DND-41 (cell line): ENCODE data around the gene CLN6.

Experiments used
- ATAC-seq: fragments of 200-7000 bp; cut with Tn5 transposase; 3 replicates; pipeline ENCODE4 v1.9.1; 2021; ENCODE audit warnings: low read depth; ENCODE audit not compliant: insufficient read depth
- DNase-seq: peaks from one replicate; pipeline ENCODE4 v3.0.0-alpha.2; 2020
- H2AFZ ChIP-seq: 2 replicates; pipeline ENCODE4 v1.6.0; 2012; ENCODE audit warnings: low read depth, low read length
- H3K27ac ChIP-seq: 2 replicates; pipeline ENCODE4 v1.5.1; 2012; ENCODE audit warnings: low read length, inconsistent platforms
- H3K27me3 ChIP-seq: fragments of 200-600 bp; sonication (generic); 2 replicates; pipeline ENCODE4 v1.6.0; 2012; ENCODE audit warnings: low read length, mild to moderate bottlenecking, inconsistent platforms; ENCODE audit not compliant: insufficient read depth, poor library complexity
- H3K36me3 ChIP-seq: 2 replicates; pipeline ENCODE4 v1.5.1; 2012; ENCODE audit warnings: low read length, inconsistent platforms; ENCODE audit not compliant: insufficient read depth
- H3K4me1 ChIP-seq: 2 replicates; pipeline ENCODE4 v1.5.1; 2012; ENCODE audit warnings: mild to moderate bottlenecking, low read length; ENCODE audit not compliant: insufficient read depth
- H3K4me2 ChIP-seq: 2 replicates; pipeline ENCODE4 v1.6.0; 2012; ENCODE audit warnings: mild to moderate bottlenecking, moderate library complexity, low read length, inconsistent platforms; ENCODE audit not compliant: insufficient read depth
- H3K4me3 ChIP-seq, 2 experiments: fragments of 200-600 bp in 1 of 2; shearing (Covaris generic) in 1 of 2; 2 replicates each; pipeline ENCODE4 v1.5.1; 2012 to 2016; ENCODE audit warnings: inconsistent platforms in 2 of 2, low read length in 2 of 2, mild to moderate bottlenecking in 2 of 2, low read depth in 1 of 2, moderate library complexity in 1 of 2
- H3K79me2 ChIP-seq: 2 replicates; pipeline ENCODE4 v1.6.0; 2012; ENCODE audit warnings: low read length, inconsistent platforms; ENCODE audit not compliant: insufficient read depth
- H3K9ac ChIP-seq: 2 replicates; pipeline ENCODE4 v1.6.0; 2012; ENCODE audit warnings: low read depth, mild to moderate bottlenecking, inconsistent platforms, low read length, moderate library complexity
- H3K9me3 ChIP-seq: 2 replicates; pipeline ENCODE4 v1.5.1; 2012; ENCODE audit warnings: low read length, moderate library complexity, mild to moderate bottlenecking, inconsistent platforms; ENCODE audit not compliant: insufficient read depth, severe bottlenecking
- H4K20me1 ChIP-seq: 2 replicates; pipeline ENCODE4 v1.6.0; 2012; ENCODE audit warnings: low read length; ENCODE audit not compliant: insufficient read depth
- CTCF ChIP-seq: IDR thresholded peaks from 2 replicates; pipeline ENCODE4 v1.5.1; 2012; ENCODE audit warnings: borderline replicate concordance, low read length, moderate library complexity, mild to moderate bottlenecking; ENCODE audit not compliant: poor library complexity, severe bottlenecking; ENCODE audit errors: extremely low read depth
- EZH2 ChIP-seq: IDR thresholded peaks from 3 replicates; pipeline ENCODE4 v1.6.1; 2012; ENCODE audit warnings: borderline replicate concordance, low read depth, mild to moderate bottlenecking, moderate library complexity, low read length, inconsistent platforms; ENCODE audit not compliant: severe bottlenecking

Gene CLN6

DNA sequence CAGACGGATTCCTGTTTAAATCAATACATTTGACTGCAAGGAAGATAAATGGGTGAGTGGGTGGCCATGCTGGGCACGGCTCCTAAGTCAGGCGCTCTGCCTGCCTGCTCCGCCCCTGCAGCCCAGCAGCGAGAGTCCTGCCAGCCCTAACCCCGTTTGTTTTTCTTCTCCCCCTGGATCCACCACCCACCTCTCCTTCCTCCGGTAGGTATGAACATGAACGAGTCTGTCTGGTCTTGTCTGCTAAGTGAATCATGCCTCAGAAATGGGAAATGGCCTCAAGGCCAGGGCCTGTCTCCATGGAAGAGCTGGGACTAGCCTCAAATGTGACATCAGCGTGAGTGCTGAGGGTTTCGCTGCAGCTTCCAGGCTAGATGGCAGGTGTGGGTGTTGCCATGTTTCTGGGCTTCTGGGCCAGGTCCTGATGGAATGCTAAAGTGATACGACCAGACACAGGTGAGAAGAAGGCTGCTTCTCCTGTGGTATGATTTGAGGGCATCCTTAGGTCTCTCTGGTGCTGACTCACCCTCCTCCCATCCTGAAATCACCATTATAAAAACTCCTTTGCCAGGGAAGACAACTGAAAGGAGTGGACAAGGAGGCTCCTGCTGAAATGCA lies 42.4 kb upstream of the CLN6 start:
- H3K36me3 ChIP-seq, result no peaks in the 10 kb centered on the region
- no peak overlapping the region for H3K4me3 ChIP-seq
- H3K27ac ChIP-seq, result no peak overlapping the region
- ATAC-seq (no peak), DNase-seq (no peak)
- peaks cover 10% of the 10 kb centered on the region for H3K4me1 ChIP-seq
- no peak overlapping the region for H3K4me2 ChIP-seq
- H2AFZ ChIP-seq, result no peak overlapping the region
- no peaks in the 10 kb centered on the region for H3K79me2 ChIP-seq
- peaks cover 6% of the 10 kb centered on the region for H3K27me3 ChIP-seq
- no peak overlapping the region for H3K9ac ChIP-seq
- H3K9me3 ChIP-seq, result no peaks in the 10 kb centered on the region
- no peak for TF ChIP-seq CTCF
- TF ChIP-seq EZH2, result no peak
- no peaks in the 10 kb centered on the region for H4K20me1 ChIP-seq

DNA sequence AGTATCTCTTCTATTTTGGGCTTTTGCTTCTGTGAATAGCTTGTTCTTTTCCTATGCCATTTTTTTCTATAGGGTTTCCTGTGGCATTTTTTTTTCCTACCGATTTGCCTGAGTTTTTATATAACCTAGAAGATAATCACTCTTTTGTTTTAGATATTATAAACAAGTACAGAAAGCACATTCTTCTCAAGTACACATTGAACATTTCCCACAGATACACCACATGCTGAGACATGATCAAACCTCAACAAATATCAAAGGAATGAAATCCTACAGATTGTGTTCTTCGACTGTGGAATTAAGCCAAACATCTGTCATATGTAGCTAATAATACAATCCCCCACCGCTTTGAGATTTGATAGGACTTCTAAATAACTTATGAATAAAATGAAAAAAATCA lies 38.9 kb upstream of the CLN6 start:
- DNase-seq, result no peak
- no peaks in the 10 kb centered on the region for H3K79me2 ChIP-seq
- H2AFZ ChIP-seq, result no peak overlapping the region
- H4K20me1 ChIP-seq, result no peaks in the 10 kb centered on the region
- H3K36me3 ChIP-seq, result no peaks in the 10 kb centered on the region
- H3K9ac ChIP-seq, result no peak overlapping the region
- H3K4me1 ChIP-seq, result no peaks in the 10 kb centered on the region
- H3K4me2 ChIP-seq, result no peak overlapping the region
- H3K4me3 ChIP-seq, result no peak overlapping the region
- no peak for ATAC-seq
- H3K9me3 ChIP-seq, result no peaks in the 10 kb centered on the region
- peaks cover 15% of the 10 kb centered on the region for H3K27me3 ChIP-seq
- H3K27ac ChIP-seq, result no peak overlapping the region
- TF ChIP-seq CTCF (no peak), EZH2 (no peak)

GRCh38 chr15:68265674-68266073 lies 36.1 kb upstream of the CLN6 start:
- H3K27me3 ChIP-seq, result peaks cover 15% of the 10 kb centered on the region
- DNase-seq, result no peak
- no peaks in the 10 kb centered on the region for H3K36me3 ChIP-seq
- no peak overlapping the region for H3K9ac ChIP-seq
- no peaks in the 10 kb centered on the region for H3K79me2 ChIP-seq
- no peak overlapping the region for H3K27ac ChIP-seq
- ATAC-seq, result no peak
- H3K4me1 ChIP-seq, result no peaks in the 10 kb centered on the region
- H3K9me3 ChIP-seq, result no peaks in the 10 kb centered on the region
- TF ChIP-seq EZH2 (no peak), CTCF (no peak)
- no peaks in the 10 kb centered on the region for H4K20me1 ChIP-seq
- no peak overlapping the region for H3K4me2 ChIP-seq
- no peak overlapping the region for H2AFZ ChIP-seq
- no peak overlapping the region for H3K4me3 ChIP-seq
